GM19467 (cell line): ENCODE results near the gene DTX4.

Experiments used
- ATAC-seq: cut with Tn5 transposase; IDR thresholded peaks from one replicate; pipeline ENCODE4 v1.9.1; 2021; ENCODE audit warnings: mild to moderate bottlenecking, moderate library complexity; ENCODE audit not compliant: unreplicated experiment

Gene DTX4

GRCh38 chr11:59172345-59173079 lies 580 bp downstream of the DTX4 start:
- peak; percentile 32 for ATAC-seq

DNA sequence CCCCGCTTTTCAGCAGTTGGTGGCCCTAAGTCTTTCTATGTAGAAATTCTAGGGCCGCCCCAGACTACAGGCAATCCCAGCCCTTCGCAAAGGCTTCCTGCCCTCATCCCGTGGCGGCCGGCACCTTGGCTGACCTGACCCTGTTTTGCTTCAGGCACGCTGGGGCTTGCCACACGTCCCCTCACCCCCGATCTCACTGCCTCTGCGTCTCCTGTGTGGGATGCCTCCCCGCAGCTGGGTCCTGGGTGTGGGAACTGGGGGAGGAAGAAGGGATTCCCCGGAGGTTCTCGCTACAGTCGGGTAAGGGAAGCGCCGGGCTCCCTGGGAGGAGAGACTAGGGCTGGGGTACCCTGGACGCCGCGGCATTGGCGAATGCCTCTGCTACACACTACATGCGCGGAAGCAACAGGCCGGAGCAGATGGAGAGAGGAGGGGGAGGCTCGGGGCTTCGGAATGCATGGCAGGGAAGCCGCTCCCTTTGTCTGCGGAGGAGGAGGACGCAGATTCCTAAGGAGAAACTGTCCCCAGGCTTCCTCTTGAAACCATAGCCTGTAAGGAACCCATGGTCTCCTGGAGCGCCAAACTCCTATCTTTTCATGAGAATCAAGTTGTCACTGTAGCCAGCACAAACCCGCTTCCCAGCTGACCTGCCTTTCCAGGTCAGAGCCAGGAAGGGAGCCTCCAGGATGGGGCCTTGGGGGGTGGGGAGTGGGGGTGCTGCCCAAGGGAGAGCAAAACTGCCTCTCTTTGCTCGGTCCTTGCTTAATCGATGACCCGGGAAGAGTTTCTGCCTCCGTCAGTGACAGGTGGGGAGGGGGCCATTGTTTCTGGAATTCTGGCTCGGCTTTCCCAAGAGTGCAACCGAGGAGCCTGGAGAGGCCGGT lies 1.4 kb downstream of the DTX4 start:
- ATAC-seq, result peak; percentile 1

DNA sequence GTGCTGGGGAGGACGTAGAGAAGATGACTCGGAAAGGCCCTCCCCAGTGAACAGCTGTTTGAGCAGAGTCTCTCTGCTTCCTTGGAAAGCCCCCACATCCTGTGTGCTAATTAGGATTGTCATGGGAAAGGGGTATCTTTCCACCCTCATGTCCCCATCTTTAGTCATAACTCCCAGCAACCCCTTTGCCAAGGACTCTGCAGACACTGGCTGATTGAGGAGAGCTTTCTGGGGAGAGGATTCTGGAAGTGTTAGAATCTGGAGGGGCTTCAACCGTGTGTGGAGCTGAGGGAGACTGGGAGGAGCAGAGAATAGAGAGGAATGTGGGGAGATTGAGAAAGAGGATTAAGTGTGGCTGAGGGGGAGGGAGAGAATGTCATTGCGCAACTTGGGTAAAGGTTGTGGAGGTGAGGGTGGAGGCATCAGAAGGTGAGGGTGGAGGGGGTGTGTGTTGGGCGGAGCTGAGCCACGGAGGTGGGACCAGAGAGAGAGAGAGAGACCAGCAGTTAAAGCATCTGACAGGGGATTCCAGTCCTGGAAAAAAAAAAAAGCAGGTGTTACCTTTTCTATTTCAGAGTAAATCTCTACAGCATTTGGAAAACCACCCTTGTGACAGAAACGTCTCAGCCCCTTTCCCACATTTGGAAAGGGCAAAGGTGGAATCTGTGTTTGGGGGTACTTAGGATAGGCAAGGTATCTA lies 2.2 kb downstream of the DTX4 start:
- ATAC-seq, result no peak

DNA sequence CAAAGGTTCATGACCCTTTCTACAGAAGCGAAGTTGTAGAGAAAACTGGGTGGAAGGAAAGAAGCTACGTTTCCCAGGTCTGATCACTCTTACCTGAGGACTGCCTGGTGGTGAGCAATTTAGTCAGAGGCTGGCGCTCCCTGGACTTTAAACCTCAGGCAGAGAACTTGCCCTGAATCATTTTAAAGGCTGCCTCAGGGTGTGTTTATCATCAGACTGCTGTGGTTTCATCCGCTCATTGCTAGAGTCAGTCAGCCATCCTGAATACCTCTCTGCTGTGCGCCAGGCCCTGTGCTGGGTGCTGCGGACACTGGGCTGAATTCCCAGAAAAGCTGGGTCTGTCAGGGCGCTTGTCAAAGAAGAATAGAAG lies 2.7 kb downstream of the DTX4 start:
- ATAC-seq, result no peak

- ATAC-seq, result no peak
Measured at GRCh38 chr11:59175091-59175501, 3.2 kb downstream of the DTX4 start.

DNA sequence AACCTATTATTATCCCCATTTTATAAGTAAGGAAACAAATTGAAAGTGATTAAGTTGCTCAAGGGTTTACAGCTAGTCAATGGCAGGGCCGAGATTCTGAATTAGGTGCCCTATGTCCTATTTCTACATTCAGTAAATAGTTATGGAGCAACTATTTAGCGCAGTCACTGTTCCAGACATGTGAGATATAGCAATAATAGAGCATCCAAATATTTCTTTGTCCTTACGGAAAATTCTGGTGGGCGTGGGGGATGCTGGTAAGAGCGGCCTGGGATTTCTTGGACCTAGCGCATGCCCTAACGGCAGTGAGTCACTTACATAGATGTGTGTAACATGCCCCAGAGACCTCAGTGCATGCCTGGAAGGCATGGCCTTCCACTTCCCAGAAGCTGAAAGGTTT lies 4.4 kb downstream of the DTX4 start:
- no peak for ATAC-seq

GRCh38 chr11:59178402-59178801 lies 6.5 kb downstream of the DTX4 start:
- no peak for ATAC-seq

- ATAC-seq, result no peak
Measured at GRCh38 chr11:59179121-59179520, 7.2 kb downstream of the DTX4 start.

GRCh38 chr11:59180168-59180776 lies 8.3 kb downstream of the DTX4 start:
- no peak for ATAC-seq

DNA sequence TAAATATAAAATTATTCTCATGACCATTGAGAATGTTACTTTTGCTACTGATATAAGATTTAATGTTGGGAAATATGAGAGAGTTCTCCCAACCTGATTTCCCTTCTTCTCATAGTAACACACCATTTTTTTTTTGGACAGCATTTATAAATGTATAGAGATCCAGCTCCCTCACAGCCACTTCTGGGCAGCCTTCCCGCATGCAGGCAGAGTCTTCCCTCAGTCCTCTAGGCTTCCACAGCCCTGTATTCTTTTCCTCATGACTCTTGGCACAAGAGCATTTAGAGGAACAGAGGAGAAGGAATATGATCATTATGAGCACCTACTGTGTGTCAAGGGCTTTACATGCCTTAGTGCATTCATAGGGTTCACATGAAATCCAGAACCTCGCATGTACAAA lies 9.0 kb downstream of the DTX4 start:
- ATAC-seq, result no peak

- ATAC-seq, result no peak
Measured at GRCh38 chr11:59181746-59182456, 10.0 kb downstream of the DTX4 start.

- no peak for ATAC-seq
Measured at GRCh38 chr11:59182457-59183151, 10.7 kb downstream of the DTX4 start.

DNA sequence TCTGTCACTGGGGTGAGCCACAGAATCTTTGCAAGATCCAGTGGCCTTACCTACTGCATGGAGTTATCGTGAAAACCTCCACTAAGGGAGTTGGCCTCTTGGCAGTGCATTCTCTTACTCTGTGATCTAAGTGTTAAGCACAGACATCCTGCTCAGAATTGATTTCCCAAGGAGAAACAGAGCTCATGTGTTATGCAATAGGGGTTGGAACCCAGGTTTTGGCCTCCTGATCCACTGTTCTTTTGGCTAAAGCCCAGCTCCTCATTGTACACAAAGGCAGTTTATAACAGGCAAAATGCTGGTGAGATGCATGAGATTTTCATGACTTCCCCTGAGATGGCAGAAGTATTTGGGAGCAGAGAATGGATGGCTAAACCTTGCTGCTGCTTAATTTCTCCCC lies 11.8 kb downstream of the DTX4 start:
- ATAC-seq, result no peak

- no peak for ATAC-seq
Measured at GRCh38 chr11:59184691-59185339, 12.9 kb downstream of the DTX4 start.

GRCh38 chr11:59185386-59185945 lies 13.5 kb downstream of the DTX4 start:
- ATAC-seq, result no peak

GRCh38 chr11:59186130-59186594 lies 14.2 kb downstream of the DTX4 start:
- peak; percentile 66 for ATAC-seq

DNA sequence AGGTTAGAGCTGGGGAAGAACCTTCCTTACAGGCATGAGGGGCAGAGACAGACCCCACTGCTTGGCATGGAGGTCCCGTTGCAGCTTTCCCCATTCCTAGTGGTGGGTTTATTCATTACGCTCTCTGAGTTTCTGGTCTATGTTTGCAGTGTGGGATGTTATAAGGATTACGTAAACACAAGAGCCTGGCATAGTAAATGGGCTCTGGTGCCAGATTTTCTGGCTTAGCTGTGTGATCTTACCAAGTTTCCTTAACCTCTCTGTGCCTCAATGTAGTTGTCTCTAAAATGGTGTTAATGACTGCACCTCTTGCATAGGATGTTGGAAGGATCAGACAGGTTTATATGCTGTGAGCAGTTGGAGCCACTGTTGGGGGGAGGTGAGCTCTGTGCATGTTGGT lies 15.1 kb downstream of the DTX4 start:
- no peak for ATAC-seq

DNA sequence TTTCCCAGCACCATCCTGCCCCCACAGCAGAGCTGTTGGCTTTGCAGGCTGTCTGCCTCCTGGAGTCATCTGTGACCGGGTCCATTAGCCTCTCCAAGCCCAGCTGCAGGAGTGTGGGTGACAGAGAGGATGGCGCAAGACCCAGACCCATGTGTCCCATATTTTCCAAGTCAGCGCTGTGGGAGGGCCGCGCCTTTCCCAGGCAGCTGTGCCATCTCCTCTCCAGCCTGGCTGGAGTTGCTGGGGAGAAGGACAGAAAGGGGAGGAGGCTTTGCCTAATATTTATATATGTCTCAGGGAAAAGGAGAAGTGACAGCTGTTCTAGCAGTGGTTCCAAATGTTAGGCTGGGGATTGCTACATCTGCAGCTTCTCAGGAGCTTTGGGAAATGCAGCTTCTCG lies 15.7 kb downstream of the DTX4 start:
- no peak for ATAC-seq

DNA sequence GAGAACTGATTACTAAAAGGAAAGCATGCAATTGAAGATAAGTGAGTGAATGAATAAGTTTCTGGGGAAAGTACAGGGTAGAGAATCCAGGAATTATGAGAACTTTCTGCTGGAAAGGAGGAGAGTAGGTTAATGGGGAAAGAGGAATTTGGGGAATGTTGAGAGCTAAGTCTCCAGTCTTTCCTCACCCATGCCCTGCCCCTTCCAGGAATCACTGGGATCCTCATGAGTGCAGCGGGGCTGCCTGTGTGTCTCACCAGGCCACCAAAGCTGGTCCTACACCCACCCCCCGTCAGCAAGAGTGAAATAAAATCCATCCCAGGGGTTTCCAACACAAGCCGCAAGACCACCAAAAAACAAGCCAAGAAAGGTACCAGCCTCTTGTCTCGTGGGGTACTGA lies 17.0 kb downstream of the DTX4 start:
- no peak for ATAC-seq
